K562 (cell line): ENCODE results near the gene TMEM184C. TPM values are rescaled to one million over a fixed set of nuclear protein-coding genes. Genes with fewer than 3 reads are reported as not detected.

Experiments
- ATAC-seq: fragments of 200-7000 bp; cut with Tn5 transposase; 3 replicates; pipeline ENCODE4 v1.9.1; 2020; ENCODE audit warnings: moderate library complexity
- BruUV-seq: library from RNA; stranded (reverse); fragments of 400-500 nt; replicated peaks from 2 replicates; lab custom pipeline; 2021; lab: Mats Ljungman, UMichigan
- CTCF ChIA-PET: fragments of 300-600 bp; formaldehyde crosslinking; extraction: SDS; loops from one replicate; lab custom pipeline; 2021; ENCODE audit warnings: low intra/inter-chr PET ratio; lab: Yijun Ruan, JAX
- POLR2A ChIA-PET: fragments of 300-600, 350-650 bp; sonication (Branson Sonifier 250); formaldehyde crosslinking; extraction: SDS; loops from one replicate; lab custom pipeline; 2021; ENCODE audit warnings: antibody characterized with exemption, inconsistent platforms; lab: Yijun Ruan, JAX
- DNase-seq, 4 experiments: peaks; one replicate each; pipeline versions ENCODE4 v3.0.0 to v3.0.0-alpha.2; 2011 to 2018; ENCODE audit warnings: low spot score in 3 of 4, mixed read lengths in 3 of 4; ENCODE audit errors: extremely low read depth in 1 of 4
- FAIRE-seq: peaks from 2 replicates; lab custom pipeline; 2011; peaks lifted over from hg19 to GRCh38; lab: Jason Lieb, UNC
- H2AFZ ChIP-seq: 2 replicates; pipeline ENCODE4 v1.6.0; 2011; ENCODE audit warnings: low read depth, low read length, control low read depth, inconsistent platforms
- H3K27ac ChIP-seq: fragments of 200-600 bp; 3 replicates; pipeline ENCODE4 v1.8.0; 2011; ENCODE audit warnings: low read depth, mild to moderate bottlenecking, control low read depth, inconsistent platforms, low read length, moderate library complexity, mixed read lengths; ENCODE audit errors: extremely low read depth
- H3K27me3 ChIP-seq, 2 experiments: fragments of 300-600 bp in 1 of 2; 2 replicates in 1 of 2; 3 replicates in 1 of 2; pipeline versions ENCODE4 v1.6.0 to v1.8.0; 2011; ENCODE audit warnings: inconsistent platforms in 2 of 2, low read length in 2 of 2, mild to moderate bottlenecking in 1 of 2, mixed read lengths in 1 of 2, moderate library complexity in 1 of 2; ENCODE audit not compliant: control insufficient read depth in 2 of 2, insufficient read depth in 2 of 2
- H3K36me3 ChIP-seq: fragments of 300-600 bp; 3 replicates; pipeline ENCODE4 v1.8.0; 2011; ENCODE audit warnings: mild to moderate bottlenecking, low read length, inconsistent platforms; ENCODE audit not compliant: control insufficient read depth, insufficient read depth
- H3K4me1 ChIP-seq, 2 experiments: fragments of 200-600 bp in 1 of 2; replicated peaks in 1 of 2; 2 replicates in 1 of 2; 3 replicates in 1 of 2; pipeline versions ENCODE4 v1.5.1 to v1.8.0; 2011; ENCODE audit warnings: inconsistent platforms in 2 of 2, low read length in 2 of 2, mild to moderate bottlenecking in 1 of 2, mixed read lengths in 1 of 2, moderate library complexity in 1 of 2; ENCODE audit not compliant: control insufficient read depth in 2 of 2, insufficient read depth in 2 of 2
- H3K4me2 ChIP-seq: 2 replicates; pipeline ENCODE4 v1.6.1; 2011; ENCODE audit warnings: low read length, control low read depth, inconsistent platforms, mixed read lengths; ENCODE audit not compliant: insufficient read depth
- H3K4me3 ChIP-seq: fragments of 200-600 bp; sonication (generic), shearing (Covaris generic); 2 replicates; pipeline ENCODE4 v1.5.1; 2016; ENCODE audit warnings: control low read depth, inconsistent platforms
- H3K79me2 ChIP-seq: fragments of 200-600 bp; 3 replicates; pipeline ENCODE4 v1.8.0; 2011; ENCODE audit warnings: low read length, inconsistent platforms; ENCODE audit not compliant: control insufficient read depth, insufficient read depth
- H3K9ac ChIP-seq, 2 experiments: 2 replicates each; pipeline versions ENCODE4 v1.6.0 to v1.6.1; 2011; ENCODE audit warnings: low read depth in 2 of 2, low read length in 2 of 2, control low read depth in 1 of 2, inconsistent platforms in 1 of 2, mild to moderate bottlenecking in 1 of 2, mixed read lengths in 1 of 2; ENCODE audit not compliant: insufficient read depth in 1 of 2
- H3K9me1 ChIP-seq: one replicate; pipeline ENCODE4 v1.6.0; 2011; ENCODE audit warnings: inconsistent platforms, mild to moderate bottlenecking, low read length, moderate library complexity; ENCODE audit not compliant: control insufficient read depth, insufficient read depth
- H3K9me3 ChIP-seq: replicated peaks from 2 replicates; pipeline ENCODE4 v1.5.1; 2011; ENCODE audit warnings: low read depth, low read length, inconsistent platforms; ENCODE audit not compliant: control insufficient read depth, insufficient read depth
- H4K20me1 ChIP-seq: replicated peaks from 2 replicates; pipeline ENCODE4 v1.6.1; 2011; ENCODE audit warnings: low read length, inconsistent platforms, mixed read lengths; ENCODE audit not compliant: control insufficient read depth, insufficient read depth
- DNMT1 ChIP-seq: fragments of 450-650 bp; IDR thresholded peaks from 2 replicates; pipeline ENCODE4 v1.6.1; 2016; ENCODE audit warnings: antibody characterized with exemption, mild to moderate bottlenecking
- HNRNPLL ChIP-seq: fragments of 200-400 bp; formaldehyde crosslinking; IDR thresholded peaks from 2 replicates; pipeline ENCODE4 v1.6.1; 2017; ENCODE audit warnings: low read length, low read depth, mild to moderate bottlenecking; ENCODE audit not compliant: poor library complexity, severe bottlenecking
- RAD51 ChIP-seq: fragments of 450-650 bp; IDR thresholded peaks from 2 replicates; pipeline ENCODE4 v1.7.1; 2016; ENCODE audit warnings: low read depth, mild to moderate bottlenecking, borderline replicate concordance
- TARDBP ChIP-seq: fragments of 450-650 bp; IDR thresholded peaks from 2 replicates; pipeline ENCODE4 v1.6.1; 2016
- ZBTB17 ChIP-seq: fragments of 450-650 bp; formaldehyde crosslinking; IDR thresholded peaks from 2 replicates; pipeline ENCODE4 v1.4.0; 2020; ENCODE audit warnings: mild to moderate bottlenecking
- ZNF395 ChIP-seq: fragments of 200-800 bp; sonication (Bioruptor generic); IDR thresholded peaks from 2 replicates; pipeline ENCODE4 v1.6.1; 2017; ENCODE audit warnings: missing genetic modification characterization, missing compliant biosample characterization
- WGBS: fragments of 100-300 bp; shearing (Covaris generic); methylation state at CpG from one replicate; pipeline ENCODE4 v1.1.6; 2016; ENCODE audit warnings: low coverage, mixed read lengths; ENCODE audit not compliant: insufficient coverage; ENCODE audit errors: missing lambda C conversion rate; 5-methylcytosine and 5-hydroxymethylcytosine counted together
- in situ Hi-C: fragments of 300-500 bp; cut with MboI; formaldehyde crosslinking; loops from 4 replicates; pipeline ENCODE4 v1.15.0; 2018; ENCODE audit warnings: inconsistent platforms, mixed read lengths
- intact Hi-C: fragments of 100-400 bp; cut with micrococcal nuclease; formaldehyde crosslinking; loops from 2 replicates; pipeline ENCODE4 v1.14.2; 2022
- polyA plus RNA-seq, 8 experiments: library from polyadenylated mRNA; depleted of rRNA in 4 of 8; stranded (reverse) in 5 of 8; unstranded in 3 of 8; fragments of >200 nt; fragmentation: Nextera tagmentation in 2 of 8; fragmentation: Illumina TruSeq in 1 of 8; extraction: Ambion mirVana in 2 of 8; extraction: Trizol in 1 of 8; gene quantifications; 2 replicates each; pipeline versions ENCODE4 v1.2.1 to v1.2.3, GENCODE V29; 2011 to 2014; ENCODE audit warnings: inconsistent platforms in 1 of 8, missing spikeins in 1 of 8
- total RNA-seq, 7 experiments: library from RNA; depleted of rRNA in 6 of 7; stranded (reverse); fragments of >200 nt in 6 of 7; fragmentation: Illumina TruSeq in 2 of 7; extraction: Trizol in 2 of 7; gene quantifications; 2 replicates each; pipeline versions ENCODE4 v1.2.1 to v1.2.3, GENCODE V29; 2011 to 2021; ENCODE audit warnings: low replicate concordance in 1 of 7

Gene TMEM184C
- total and polyA plus RNA-seq, 9 of the 15 experiments (the other 6 are each of a cell fraction or from before 2014, with no cell fraction given), result 3.9 to 24.2 (median 18.2) TPM

DNA sequence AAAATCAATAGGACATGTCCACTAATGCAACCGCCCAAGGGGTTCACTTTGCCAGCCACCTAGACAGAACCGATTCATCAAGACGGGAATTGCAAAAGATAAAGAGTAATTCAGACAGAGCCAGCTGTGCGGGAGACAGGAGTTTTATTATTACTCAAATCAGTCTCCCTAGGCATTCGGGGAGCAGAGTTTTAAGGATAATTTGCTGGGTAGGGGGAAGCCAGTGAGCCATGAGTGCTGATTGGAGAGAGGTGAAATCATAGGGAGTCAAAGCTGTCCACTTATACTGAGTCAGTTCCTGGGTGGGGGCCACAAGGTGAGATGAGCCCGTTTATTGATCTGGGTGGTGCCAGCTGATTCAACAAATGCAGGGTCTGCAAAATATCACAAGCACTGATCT lies 8.5 kb downstream of the TMEM184C start:
- no peak overlapping the region for H3K27ac ChIP-seq
- H3K4me3 ChIP-seq, result no peak overlapping the region
- peaks cover 12% of the 10 kb centered on the region for H3K79me2 ChIP-seq
- H2AFZ ChIP-seq, result no peak overlapping the region
- ChIA-PET CTCF (no interaction called here), POLR2A (no interaction called here)
- TF ChIP-seq DNMT1 (no peak), HNRNPLL (no peak), RAD51 (no peak), ZBTB17 (CRISPR knock-in tag) (no peak), ZNF395 (CRISPR knock-in tag) (no peak), TARDBP (no peak)
- FAIRE-seq, result no peak
- H3K27me3 ChIP-seq, result no peaks in the 10 kb centered on the region
- no peaks in the 10 kb centered on the region for H3K9me3 ChIP-seq
- no peak for DNase-seq
- peaks cover 0 to 5% of the 10 kb centered on the region in 2 experiments; a peak in 1 of 5 replicates for H3K4me1 ChIP-seq
- BruUV-seq, result no TSS peak
- 0 out of 2 replicates have a peak, but pooled peaks cover 4% of the 10 kb centered on the region for H4K20me1 ChIP-seq
- ATAC-seq, result no peak
- H3K4me2 ChIP-seq, result no peak overlapping the region
- intact Hi-C loops (no loop called here), in situ Hi-C loops (no loop called here)
- no peak overlapping the region for H3K9ac ChIP-seq
- 87% methylated on average over 6 of the region's 6 CpGs for WGBS
- no peaks in the 10 kb centered on the region for H3K9me1 ChIP-seq
- H3K36me3 ChIP-seq, result peaks cover 74% of the 10 kb centered on the region; the same call in 2 of the 3 replicates
